GM08714 (cell line): Measurements from ENCODE around the gene RTN4R.
"Not testable (repeated sequence)": the region's sequence is repeated elsewhere in the genome, so short reads cannot be mapped to it uniquely, and the experiment has no call there.

ENCODE experiments used
- H3K4me3 ChIP-seq: fragments of 200-500 bp; sonication (Bioruptor generic); 2 replicates; pipeline ENCODE4 v1.5.1; 2014; ENCODE audit warnings: mild to moderate bottlenecking, low read length, inconsistent platforms
- ZNF274 ChIP-seq: IDR thresholded peaks from 2 replicates; pipeline ENCODE4 v1.6.1; 2012; ENCODE audit warnings: mild to moderate bottlenecking, low read depth, low read length

RTN4R gene

DNA sequence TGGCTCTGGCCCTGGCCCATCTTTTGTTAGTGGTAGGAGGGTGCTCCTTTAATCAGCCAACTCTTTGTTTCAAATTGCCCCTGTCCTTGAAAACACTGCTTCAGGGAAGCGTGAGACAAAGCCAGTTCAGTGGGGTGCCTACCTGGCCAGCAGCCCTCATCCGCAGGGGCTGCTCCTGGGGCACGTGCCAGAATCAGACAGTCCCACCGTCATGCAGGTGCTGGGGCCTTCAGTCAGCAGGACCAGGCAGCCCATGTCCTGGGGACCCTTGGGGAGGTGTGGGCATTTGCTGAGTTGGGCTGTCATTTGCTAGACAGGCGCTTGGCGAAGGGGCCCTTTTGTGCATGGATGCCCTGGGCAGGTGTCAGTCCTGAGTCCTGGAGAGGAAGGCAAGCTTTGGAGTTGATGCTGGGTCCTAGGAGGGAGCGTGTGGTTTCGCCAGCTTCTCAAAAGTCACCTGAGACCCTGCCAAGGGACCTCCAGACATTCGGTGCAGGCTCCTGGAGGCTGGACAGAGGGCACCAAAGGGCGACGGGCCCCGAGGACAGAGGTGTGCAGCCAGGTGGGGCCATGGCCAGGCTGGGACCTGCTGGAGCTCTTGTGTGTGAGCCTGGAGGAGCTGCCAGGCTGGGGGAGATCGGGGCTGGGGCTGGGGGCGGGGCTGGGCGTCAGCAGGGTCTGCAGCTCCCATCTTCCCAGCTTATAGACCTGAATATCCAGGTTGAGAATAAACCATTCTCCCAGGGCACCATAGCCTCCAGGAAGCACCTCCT is 15.0 kb upstream of the RTN4R start:
- H3K4me3 ChIP-seq: no peak overlapping the region
- no peak for TF ChIP-seq ZNF274

DNA sequence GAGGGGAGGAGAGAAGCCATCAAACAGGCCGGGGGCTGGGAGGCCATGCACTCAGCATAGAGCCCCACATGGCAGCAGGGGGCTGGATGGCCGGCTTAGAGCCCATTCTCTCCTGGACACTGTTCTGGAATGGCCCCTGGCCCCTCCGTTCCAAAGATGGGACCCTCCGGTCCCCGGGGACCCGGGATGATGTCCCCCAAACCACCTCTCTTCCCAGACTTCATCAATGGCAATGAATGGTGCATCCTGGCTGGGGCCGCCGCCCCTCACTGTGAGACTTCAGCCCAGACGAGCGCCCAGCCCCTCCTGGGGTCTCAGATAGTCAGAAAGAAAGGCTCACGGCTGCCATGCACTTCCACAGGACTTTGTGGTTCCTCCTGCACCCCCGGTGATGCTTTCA is 13.8 kb upstream of the RTN4R start:
- TF ChIP-seq ZNF274: no peak
- no peak overlapping the region for H3K4me3 ChIP-seq

DNA sequence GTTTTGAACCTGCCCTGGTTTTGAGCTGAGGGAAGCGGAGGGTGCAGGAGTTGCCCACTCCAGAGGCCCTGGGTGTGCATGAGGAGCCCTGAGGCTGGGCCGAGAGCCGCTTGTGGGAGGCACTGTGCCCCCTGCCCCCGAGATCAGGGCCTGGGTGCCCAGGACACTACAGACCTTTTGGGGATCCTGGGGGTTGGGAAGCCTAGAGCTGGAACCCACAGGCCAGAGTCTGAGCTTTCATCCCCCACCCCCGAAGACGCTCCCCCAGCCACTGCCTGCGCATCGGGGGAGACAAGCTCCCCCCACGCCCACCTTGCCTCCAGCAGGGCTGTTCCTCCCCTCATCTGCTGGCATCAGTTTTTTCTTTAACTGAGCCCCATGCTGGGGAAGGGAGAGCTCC is 13.4 kb upstream of the RTN4R start:
- not testable (repeated sequence) for H3K4me3 ChIP-seq

DNA sequence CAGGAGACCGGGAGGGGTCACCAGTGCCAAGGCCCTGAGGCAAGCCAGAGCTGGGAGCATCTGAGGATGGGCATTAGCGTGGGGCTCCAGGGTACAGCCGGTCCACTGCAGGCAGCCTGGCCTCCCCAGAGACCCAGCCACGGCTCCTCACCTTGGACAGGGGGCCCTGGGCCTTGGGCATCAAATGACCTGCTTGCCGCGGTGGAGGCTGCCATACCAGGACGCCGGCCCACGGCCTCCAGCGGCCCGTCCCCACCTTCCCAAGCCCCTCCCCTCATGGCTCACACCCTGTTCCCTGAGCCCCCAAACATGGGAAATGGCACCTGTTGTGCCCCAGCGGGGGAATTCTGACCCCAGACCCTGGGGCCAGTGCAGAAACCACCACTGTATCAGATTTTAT is 12.7 kb upstream of the RTN4R start:
- TF ChIP-seq ZNF274: no peak
- H3K4me3 ChIP-seq: no peak overlapping the region

DNA sequence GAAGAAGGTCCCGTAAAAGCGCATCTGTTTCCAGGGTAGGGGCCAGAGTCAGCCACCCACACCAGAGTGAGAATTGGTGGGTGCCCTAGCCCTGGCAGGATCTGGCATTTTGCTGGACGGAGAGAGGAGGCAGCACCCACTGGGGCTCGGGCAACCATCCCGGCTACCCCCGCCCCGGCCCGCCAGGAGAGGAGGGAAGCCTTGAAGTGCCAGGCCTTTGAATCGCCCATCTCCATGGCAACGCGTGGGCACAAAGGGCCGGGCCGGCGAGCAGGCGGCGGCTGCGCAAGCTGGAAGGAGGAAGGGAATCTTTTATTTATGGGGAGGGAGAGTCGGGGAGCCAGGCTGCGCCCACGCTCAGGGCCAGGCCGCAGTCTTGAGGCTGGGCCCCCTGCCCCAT is 12.0 kb upstream of the RTN4R start:
- not testable (repeated sequence) for H3K4me3 ChIP-seq

DNA sequence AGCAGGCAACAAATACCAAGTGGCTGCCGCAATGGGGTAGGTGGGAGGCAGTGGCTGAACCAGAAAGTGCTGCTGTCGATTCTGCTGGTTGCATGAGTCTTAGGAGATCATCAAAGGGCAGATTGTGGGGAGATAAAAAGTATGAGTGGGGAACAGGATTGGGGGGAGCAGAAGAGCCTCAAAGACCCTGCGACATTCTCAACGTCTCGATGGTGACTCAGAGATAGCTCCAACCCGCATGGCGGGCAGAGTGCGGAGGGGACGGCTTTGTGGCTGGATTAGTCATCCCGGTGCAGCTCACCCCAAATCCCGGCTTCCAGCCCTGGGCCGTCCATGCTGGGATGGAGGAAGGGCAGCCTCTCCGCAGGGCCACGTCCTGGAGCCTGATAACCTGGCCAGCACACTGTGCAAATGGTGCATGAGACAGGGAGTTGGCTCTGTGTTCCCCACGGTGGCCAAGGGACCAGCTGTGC is 11.6 kb upstream of the RTN4R start:
- H3K4me3 ChIP-seq: no peak overlapping the region
- no peak for TF ChIP-seq ZNF274

DNA sequence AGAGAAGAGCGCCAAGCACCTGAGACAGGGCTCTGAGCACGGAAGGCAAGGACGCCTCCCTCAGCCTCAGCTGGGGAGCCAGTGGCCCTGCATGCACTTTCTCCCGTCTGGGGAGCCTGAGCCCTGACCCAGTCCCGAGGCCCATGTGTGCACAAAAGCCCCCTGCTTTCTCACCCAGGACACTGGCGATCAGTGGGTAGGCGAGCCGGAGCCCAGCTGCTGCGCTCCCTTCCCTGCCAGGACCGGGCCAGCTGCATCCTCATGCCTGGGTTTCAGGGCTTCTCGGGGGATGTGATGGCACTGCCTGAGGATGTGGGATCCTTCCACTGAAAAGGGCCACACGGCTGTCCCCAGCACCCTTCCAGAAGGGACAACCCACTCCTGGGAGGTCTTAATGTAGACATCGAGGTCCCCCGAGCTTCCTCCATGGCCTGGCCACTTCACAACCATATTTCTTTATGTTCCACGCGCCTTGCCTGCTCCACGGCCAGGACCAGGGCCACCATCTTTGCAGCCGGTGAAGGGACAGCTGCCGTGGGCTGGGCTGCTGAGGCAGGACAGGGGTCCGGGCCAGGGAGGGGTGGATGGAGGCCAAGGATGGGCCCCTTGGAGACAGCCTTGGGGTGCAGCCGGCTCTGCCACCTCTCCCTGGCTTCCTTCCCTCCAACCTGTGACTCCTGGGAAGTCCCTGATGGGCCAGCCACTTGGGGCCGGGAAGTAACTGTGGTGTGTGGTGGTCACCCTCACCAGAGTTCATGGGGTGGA is 10.8 kb upstream of the RTN4R start:
- H3K4me3 ChIP-seq: not testable (repeated sequence)

DNA sequence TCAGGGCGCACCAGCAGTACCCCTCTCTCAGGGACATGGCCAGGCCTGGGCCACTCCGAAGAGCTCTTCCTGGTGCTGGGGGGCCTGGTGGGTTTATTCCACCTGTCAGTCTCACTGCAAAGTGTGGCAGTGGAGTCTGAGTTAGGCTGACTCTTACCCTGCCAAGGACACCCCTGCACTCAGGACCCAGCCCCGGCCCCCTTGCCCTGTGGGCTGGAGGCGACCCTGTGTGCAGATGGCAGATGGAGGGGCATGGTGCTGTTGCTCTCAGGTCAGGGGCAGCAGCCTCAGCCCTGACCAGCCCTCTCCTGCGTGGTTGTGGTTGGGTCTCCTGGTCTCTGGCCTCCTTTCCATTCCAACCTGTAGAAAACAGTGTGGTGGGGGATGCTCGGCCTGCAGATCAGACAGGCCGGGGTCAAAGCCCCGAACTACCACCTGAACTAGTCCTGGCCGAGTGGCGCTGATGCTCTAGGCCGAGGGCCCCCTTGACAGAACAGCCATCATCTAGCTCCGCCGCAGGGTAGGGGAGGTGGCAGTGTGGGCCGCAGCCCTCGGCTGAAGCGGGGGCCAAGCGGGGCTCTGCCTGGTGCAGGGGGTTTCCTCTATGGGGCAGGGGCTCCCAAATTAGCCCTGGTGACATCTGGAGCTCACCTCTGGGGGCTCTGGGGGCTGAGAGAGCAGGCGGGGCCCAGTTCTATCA is 10.0 kb upstream of the RTN4R start:
- H3K4me3 ChIP-seq: not testable (repeated sequence)

DNA sequence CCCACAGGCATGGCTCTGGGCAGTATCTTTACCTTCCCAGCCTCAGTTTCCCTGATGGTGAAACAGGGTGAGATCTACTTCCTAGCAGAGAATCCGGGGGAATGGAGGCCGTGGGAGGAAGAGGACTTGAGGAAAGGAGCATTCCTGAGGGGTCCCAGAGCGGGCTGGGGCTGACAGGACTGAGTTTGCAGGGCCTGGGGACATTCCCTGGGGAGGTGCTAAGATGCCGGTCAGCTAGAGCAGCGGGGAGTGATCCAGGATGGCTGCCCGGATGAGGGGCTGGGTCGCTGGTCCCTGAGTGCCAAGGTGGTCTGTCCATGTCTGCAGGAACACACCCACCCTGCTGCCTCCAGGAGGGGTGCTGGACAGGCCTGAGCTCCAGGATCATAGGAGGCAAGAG is 8.3 kb upstream of the RTN4R start:
- no peak for TF ChIP-seq ZNF274
- no peak overlapping the region for H3K4me3 ChIP-seq

DNA sequence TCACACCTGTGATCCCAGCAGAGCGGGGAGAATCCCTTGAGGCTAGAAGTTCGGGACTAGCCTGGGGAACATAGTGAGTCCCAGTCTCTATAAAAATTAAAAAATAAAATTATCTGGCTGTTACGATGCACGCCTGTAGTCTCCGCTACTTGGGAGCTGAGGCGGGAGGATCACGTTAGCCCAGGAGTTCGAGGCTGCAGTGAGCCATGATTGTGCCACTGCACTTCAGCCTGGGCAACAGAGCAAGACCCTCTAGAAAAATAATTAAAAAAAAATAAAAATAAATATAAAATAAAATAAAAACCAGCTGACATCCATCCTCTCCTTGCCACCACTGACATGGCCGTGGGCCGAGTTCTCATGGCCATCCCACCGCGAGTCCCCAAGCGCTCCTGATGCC is 7.7 kb upstream of the RTN4R start:
- TF ChIP-seq ZNF274: no peak

DNA sequence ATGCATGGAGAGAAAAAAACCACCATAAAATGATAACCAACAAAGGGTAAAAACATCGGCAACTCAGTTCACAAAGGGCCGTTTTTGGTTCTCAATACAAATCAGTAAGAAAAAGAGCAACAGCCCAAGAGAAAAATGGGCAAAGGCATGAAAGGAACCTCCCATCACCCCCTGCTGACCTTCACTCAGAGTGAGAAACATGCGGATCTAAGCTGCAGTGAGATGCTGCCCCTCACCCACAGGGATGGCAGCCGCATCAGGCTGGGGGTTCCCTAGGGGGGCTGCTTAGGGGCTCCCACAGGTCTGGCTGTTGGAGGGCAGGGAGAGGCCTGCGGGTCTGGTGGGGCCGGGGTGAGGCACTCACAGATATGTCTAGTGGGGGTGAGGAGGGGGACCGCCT is 7.2 kb upstream of the RTN4R start:
- not testable (repeated sequence) for H3K4me3 ChIP-seq

More for the DNA sequence above, 7.7 kb upstream of the RTN4R start:
- H3K4me3 ChIP-seq: no peak overlapping the region

DNA sequence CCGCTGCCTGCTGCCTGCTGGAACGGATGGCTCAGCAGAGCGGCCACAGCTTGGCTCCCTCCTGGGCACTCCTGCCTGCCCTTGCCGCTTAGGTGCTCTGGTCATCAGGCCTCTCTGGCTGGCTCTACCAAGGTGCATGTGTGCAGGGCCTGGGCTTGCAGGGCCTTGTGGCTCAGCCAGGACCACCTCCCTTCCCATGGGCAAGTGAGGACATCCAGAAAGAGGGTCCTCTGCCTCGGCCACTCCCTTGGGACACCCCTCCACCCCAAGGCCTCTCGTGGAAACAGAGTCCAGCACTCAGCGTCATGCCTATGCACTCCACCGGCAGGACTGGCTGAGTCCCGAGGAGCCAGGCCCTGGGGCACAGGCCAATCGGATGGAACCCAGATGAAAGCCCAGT is 6.3 kb upstream of the RTN4R start:
- H3K4me3 ChIP-seq: not testable (repeated sequence)

DNA sequence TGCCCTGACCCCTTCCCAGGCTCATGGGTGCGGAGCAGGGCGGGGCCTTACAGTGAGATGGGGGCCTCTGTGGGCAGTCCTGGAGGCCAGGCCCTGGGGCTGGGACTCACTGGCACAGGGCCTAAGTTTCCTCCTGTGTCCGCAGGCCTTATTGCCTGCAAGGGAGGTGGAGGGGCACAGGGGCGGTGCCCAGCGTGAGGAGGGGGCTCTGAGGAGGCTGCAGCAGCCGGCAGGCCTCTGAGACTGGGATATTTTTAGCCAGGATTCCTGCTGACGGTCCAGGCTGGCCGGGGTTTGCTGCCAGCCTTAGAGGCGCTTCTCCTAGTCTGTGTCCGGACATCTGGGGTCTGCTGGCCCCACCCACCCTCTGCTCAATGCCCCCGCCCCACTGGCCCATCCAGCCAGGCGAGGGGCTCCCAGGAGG is 5.7 kb upstream of the RTN4R start:
- no peak for TF ChIP-seq ZNF274
- H3K4me3 ChIP-seq: no peak overlapping the region

DNA sequence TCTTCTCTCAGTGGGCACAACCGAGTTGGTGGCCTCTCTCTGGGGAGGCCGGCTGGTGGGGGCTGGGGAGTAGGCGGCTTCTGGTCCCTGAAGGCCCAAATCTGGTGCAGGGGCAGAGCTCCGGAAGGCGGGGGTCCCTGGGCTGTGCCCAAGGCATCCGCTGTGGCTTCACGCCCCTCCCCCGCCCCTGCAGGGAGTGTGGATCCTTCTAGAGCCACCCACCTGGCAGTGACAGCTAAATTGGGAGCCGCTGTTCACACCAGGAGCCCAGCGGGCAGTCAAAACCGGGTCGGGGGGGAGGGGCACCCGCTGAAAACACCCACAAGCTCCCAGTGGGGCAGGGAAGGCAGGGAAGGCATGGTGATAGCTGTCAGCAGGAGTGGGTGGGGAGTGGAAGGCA is 4.6 kb upstream of the RTN4R start:
- TF ChIP-seq ZNF274: no peak
- no peak overlapping the region for H3K4me3 ChIP-seq

DNA sequence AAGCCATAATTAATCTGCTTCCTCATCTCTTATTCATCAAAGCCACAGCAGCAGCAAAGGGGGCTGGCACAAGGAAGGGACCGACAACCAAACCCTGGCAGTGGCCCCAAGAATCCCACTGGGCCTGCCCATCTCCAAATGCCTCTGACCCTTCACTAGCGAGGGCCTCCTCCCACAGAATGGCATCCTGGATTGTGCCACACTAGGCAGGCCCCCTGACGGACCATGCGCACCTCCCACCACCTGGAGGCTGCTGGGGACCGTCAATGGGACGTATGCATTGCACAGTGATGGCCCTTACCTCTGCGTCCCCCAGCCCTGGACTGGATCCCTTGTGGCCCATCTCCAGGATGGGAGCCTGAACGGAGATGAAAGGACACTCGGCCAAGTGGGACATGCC is 4.1 kb upstream of the RTN4R start:
- TF ChIP-seq ZNF274: no peak
- H3K4me3 ChIP-seq: no peak overlapping the region
